ENCODE data around the gene POGLUT3. TPM values are rescaled to one million over a fixed set of nuclear protein-coding genes. Genes with fewer than 3 reads are reported as not detected.

POGLUT3 gene
- total RNA-seq, 1 donor = 60.0 TPM

DNA sequence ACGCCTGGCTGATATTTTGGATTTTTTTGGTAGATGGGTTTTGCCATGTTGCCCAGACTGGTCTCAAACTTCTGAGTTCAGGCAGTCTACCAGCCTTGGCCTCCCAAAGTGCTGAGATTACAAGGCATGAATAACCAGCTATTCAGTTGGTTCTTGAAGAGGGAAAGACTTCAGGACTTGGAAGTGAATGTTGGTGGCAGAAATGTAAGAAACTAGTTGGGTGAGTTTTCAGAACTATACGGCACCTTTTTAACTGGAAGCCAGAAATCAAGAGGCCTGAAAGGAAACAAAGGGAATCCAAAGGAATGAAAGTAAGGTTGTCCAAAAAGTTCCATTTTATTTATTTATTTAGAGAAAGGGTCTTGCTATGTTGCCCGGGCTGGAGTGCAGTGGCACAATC is 2.9 kb downstream of the POGLUT3 start:
- H3K4me3 ChIP-seq (ENCODE audit: low read depth, low read length) = no peak overlapping the region
- no peak for DNase-seq (ENCODE audit: low read depth)
- no peak for TF ChIP-seq CTCF (IDR thresholded peaks at IDR 0.05; ENCODE audit: insufficient read depth, low read depth, low read length)

GRCh38 chr11:108494182-108494581 is 4.0 kb downstream of the POGLUT3 start:
- DNase-seq (ENCODE audit: low read depth) = no peak
- no peak overlapping the region for H3K4me3 ChIP-seq (ENCODE audit: low read depth, low read length)
- no peak for TF ChIP-seq CTCF (IDR thresholded peaks at IDR 0.05; ENCODE audit: insufficient read depth, low read depth, low read length)

- TF ChIP-seq CTCF (IDR thresholded peaks at IDR 0.05; ENCODE audit: insufficient read depth, low read depth, low read length) = no peak
- no peak overlapping the region for H3K4me3 ChIP-seq (ENCODE audit: low read depth, low read length)
- DNase-seq (ENCODE audit: low read depth) = peak; percentile 40
These were observed 6.2 kb downstream of the POGLUT3 start for GRCh38 chr11:108491936-108492335.

- no peak for DNase-seq (ENCODE audit: low read depth)
- no peak for TF ChIP-seq CTCF (IDR thresholded peaks at IDR 0.05; ENCODE audit: insufficient read depth, low read depth, low read length)
These were observed 11.4 kb downstream of the POGLUT3 start for GRCh38 chr11:108486828-108487227.

GRCh38 chr11:108486331-108486730 is 11.9 kb downstream of the POGLUT3 start:
- H3K4me3 ChIP-seq (ENCODE audit: low read depth, low read length) = no peak overlapping the region
- TF ChIP-seq CTCF (IDR thresholded peaks at IDR 0.05; ENCODE audit: insufficient read depth, low read depth, low read length) = no peak
- DNase-seq (ENCODE audit: low read depth) = no peak

More at GRCh38 chr11:108486828-108487227, 11.4 kb downstream of the POGLUT3 start:
- no peak overlapping the region for H3K4me3 ChIP-seq (ENCODE audit: low read depth, low read length)

GRCh38 chr11:108483163-108483562 is 15.0 kb downstream of the POGLUT3 start:
- H3K4me3 ChIP-seq (ENCODE audit: low read depth, low read length) = no peak overlapping the region
- no peak for TF ChIP-seq CTCF (IDR thresholded peaks at IDR 0.05; ENCODE audit: insufficient read depth, low read depth, low read length)
- no peak for DNase-seq (ENCODE audit: low read depth)
